ENCODE results near the gene UBE2D3.

DNA sequence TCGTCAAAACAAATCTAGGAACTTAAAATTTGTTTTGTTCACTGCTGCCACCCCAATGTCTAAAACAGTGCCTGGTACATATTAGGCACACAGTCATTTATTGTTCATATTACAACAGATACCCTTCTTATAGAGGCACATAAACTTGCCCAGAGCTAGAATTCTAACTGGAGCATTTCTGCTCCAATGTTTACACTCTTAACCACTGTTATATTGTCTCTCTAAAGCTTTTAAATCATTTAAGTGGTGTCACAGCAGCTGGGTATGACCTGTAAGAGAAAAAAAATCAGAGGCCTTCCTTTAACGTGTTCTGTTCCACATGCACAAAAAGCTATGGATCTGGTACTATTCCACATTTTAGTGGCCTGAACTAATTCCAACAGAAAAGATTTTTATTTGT is 3.0 kb downstream of the UBE2D3 start:
- TF ChIP-seq CTCF (IDR thresholded peaks at IDR 0.05) (no peak), POLR2AphosphoS5 (IDR thresholded peaks at IDR 0.05) (no peak), POLR2A (IDR thresholded peaks at IDR 0.05) (no peak)

Data from breast epithelium (tissue), 3 donors.